IMR-90 (cell line): ENCODE measurements around the gene GABRG2. TPM values are rescaled to one million over a fixed set of nuclear protein-coding genes. Genes with fewer than 3 reads are reported as not detected.

Experiments used
- ATAC-seq: fragments of 200-7000 bp; cut with Tn5 transposase; 2 replicates; pipeline ENCODE4 v1.9.1; 2020; ENCODE audit warnings: low read depth, mild to moderate bottlenecking, moderate library complexity
- BruUV-seq: library from RNA; stranded (reverse); fragments of 400-500 nt; replicated peaks from 2 replicates; lab custom pipeline; 2021; lab: Mats Ljungman, UMichigan
- CTCF ChIA-PET: fragments of 300-600 bp; formaldehyde crosslinking; extraction: SDS; loops from one replicate; lab custom pipeline; 2021; ENCODE audit warnings: antibody characterized with exemption; lab: Yijun Ruan, JAX
- POLR2A ChIA-PET: fragments of 300-600 bp; sonication (Branson Sonifier 250); formaldehyde crosslinking; loops from one replicate; lab custom pipeline; 2022; ENCODE audit warnings: antibody characterized with exemption; ENCODE audit not compliant: unreplicated experiment; lab: Charles Lee
- DNase-seq: peaks from one replicate; pipeline ENCODE4 v3.0.0; 2013
- H2AFZ ChIP-seq: replicated peaks from 2 replicates; pipeline ENCODE3; 2013; ENCODE audit warnings: low read length, mild to moderate bottlenecking; ENCODE audit not compliant: poor library complexity
- H2AK5ac ChIP-seq: 2 replicates; pipeline ENCODE4 v1.6.1; 2013; ENCODE audit warnings: low read depth, low read length, inconsistent platforms
- H2AK9ac ChIP-seq: replicated peaks from 2 replicates; pipeline ENCODE3; 2013; ENCODE audit warnings: mild to moderate bottlenecking, low read depth, low read length, moderate library complexity; ENCODE audit not compliant: poor library complexity
- H2BK120ac ChIP-seq: 2 replicates; pipeline ENCODE4 v1.6.1; 2013; ENCODE audit warnings: low read depth, low read length, inconsistent platforms
- H2BK15ac ChIP-seq: 3 replicates; pipeline ENCODE4 v1.6.1; 2013; ENCODE audit warnings: low read depth, low read length, inconsistent platforms
- H2BK20ac ChIP-seq: 2 replicates; pipeline ENCODE4 v1.6.1; 2013; ENCODE audit warnings: low read depth, mild to moderate bottlenecking, inconsistent platforms, low read length, moderate library complexity
- H2BK5ac ChIP-seq: 2 replicates; pipeline ENCODE4 v1.6.1; 2013; ENCODE audit warnings: mild to moderate bottlenecking, low read depth, low read length, inconsistent platforms; ENCODE audit not compliant: poor library complexity, severe bottlenecking
- H3K14ac ChIP-seq: replicated peaks from 2 replicates; pipeline ENCODE4 v1.6.1; 2013; ENCODE audit warnings: low read depth, low read length, inconsistent platforms
- H3K18ac ChIP-seq: 2 replicates; pipeline ENCODE4 v1.6.1; 2013; ENCODE audit warnings: low read depth, low read length, control low read depth
- H3K23ac ChIP-seq: 2 replicates; pipeline ENCODE4 v1.6.1; 2013; ENCODE audit warnings: low read depth, low read length, inconsistent platforms
- H3K27ac ChIP-seq: 2 replicates; pipeline ENCODE4 v1.5.1; 2013; ENCODE audit warnings: mild to moderate bottlenecking, control low read depth, low read length; ENCODE audit not compliant: insufficient read depth
- H3K27me3 ChIP-seq: 2 replicates; pipeline ENCODE4 v1.6.1; 2013; ENCODE audit warnings: low read length; ENCODE audit not compliant: control insufficient read depth, insufficient read depth
- H3K36me3 ChIP-seq: 2 replicates; pipeline ENCODE4 v1.6.1; 2013; ENCODE audit warnings: low read length, mixed read lengths; ENCODE audit not compliant: control insufficient read depth, insufficient read depth
- H3K4ac ChIP-seq: 2 replicates; pipeline ENCODE4 v1.6.1; 2013; ENCODE audit warnings: low read depth, low read length, inconsistent platforms
- H3K4me1 ChIP-seq: 2 replicates; pipeline ENCODE4 v1.6.1; 2013; ENCODE audit warnings: low read length, mixed read lengths; ENCODE audit not compliant: control insufficient read depth, insufficient read depth
- H3K4me2 ChIP-seq: 2 replicates; pipeline ENCODE4 v1.6.1; 2013; ENCODE audit warnings: low read depth, mild to moderate bottlenecking, control low read depth, low read length, moderate library complexity
- H3K4me3 ChIP-seq: 2 replicates; pipeline ENCODE4 v1.5.1; 2013; ENCODE audit warnings: low read depth, mild to moderate bottlenecking, control low read depth, low read length, moderate library complexity; ENCODE audit not compliant: insufficient read depth
- H3K56ac ChIP-seq: 2 replicates; pipeline ENCODE4 v1.6.1; 2013; ENCODE audit warnings: low read length, inconsistent platforms; ENCODE audit not compliant: insufficient read depth; ENCODE audit errors: extremely low read depth
- H3K79me1 ChIP-seq, 2 experiments: 2 replicates each; pipeline ENCODE4 v1.6.1; 2013; ENCODE audit warnings: low read length in 2 of 2, inconsistent platforms in 1 of 2, low read depth in 1 of 2
- H3K9ac ChIP-seq: 2 replicates; pipeline ENCODE4 v1.6.1; 2013; ENCODE audit warnings: low read depth, low read length, control low read depth
- H3K9me1 ChIP-seq: 2 replicates; pipeline ENCODE4 v1.6.1; 2013; ENCODE audit warnings: low read length, inconsistent platforms; ENCODE audit not compliant: insufficient read depth
- H3K9me3 ChIP-seq: 2 replicates; pipeline ENCODE4 v1.6.1; 2013; ENCODE audit warnings: low read length; ENCODE audit not compliant: control insufficient read depth, insufficient read depth
- H4K20me1 ChIP-seq: 2 replicates; pipeline ENCODE4 v1.6.1; 2013; ENCODE audit warnings: low read length, inconsistent platforms; ENCODE audit not compliant: insufficient read depth
- H4K5ac ChIP-seq: 2 replicates; pipeline ENCODE4 v1.6.1; 2013; ENCODE audit warnings: mild to moderate bottlenecking, low read depth, low read length, control low read depth
- H4K8ac ChIP-seq, 2 experiments: 2 replicates each; pipeline ENCODE4 v1.6.1; 2013; ENCODE audit warnings: low read depth in 2 of 2, low read length in 2 of 2, control low read depth in 1 of 2, inconsistent platforms in 1 of 2
- H4K91ac ChIP-seq: 2 replicates; pipeline ENCODE4 v1.6.1; 2013; ENCODE audit warnings: low read depth, low read length, inconsistent platforms; ENCODE audit not compliant: insufficient read depth
- BHLHE40 ChIP-seq: fragments of 150-350 bp; IDR thresholded peaks from 2 replicates; pipeline ENCODE4 v1.6.1; 2016; ENCODE audit warnings: mild to moderate bottlenecking, low read depth, low read length
- MAFK ChIP-seq: IDR thresholded peaks from 2 replicates; pipeline ENCODE4 v1.6.1; 2012; ENCODE audit warnings: low read depth, low read length, improper control_type of control experiment
- MXI1 ChIP-seq: IDR thresholded peaks from 2 replicates; pipeline ENCODE4 v1.6.1; 2012; ENCODE audit warnings: low read depth, mild to moderate bottlenecking, low read length, moderate library complexity, borderline replicate concordance
- POLR2A ChIP-seq: IDR thresholded peaks from 2 replicates; pipeline ENCODE4 v1.6.1; 2012; ENCODE audit warnings: mild to moderate bottlenecking, low read depth, low read length
- RCOR1 ChIP-seq: IDR thresholded peaks from 2 replicates; pipeline ENCODE4 v1.6.1; 2012; ENCODE audit warnings: mild to moderate bottlenecking, low read length, improper control_type of control experiment; ENCODE audit not compliant: insufficient replicate concordance
- USF2 ChIP-seq: fragments of 150-350 bp; IDR thresholded peaks from 2 replicates; pipeline ENCODE4 v1.6.1; 2017; ENCODE audit warnings: mild to moderate bottlenecking, antibody characterized with exemption, low read length, low read depth
- WGBS, 2 experiments: methylation state at CpG; one replicate each; pipeline versions ENCODE4 v1.1.5 to v1.1.7; 2013; ENCODE audit warnings: missing lambda C conversion rate in 2 of 2; ENCODE audit not compliant: insufficient read length in 1 of 2; ENCODE audit errors: extremely low coverage in 2 of 2; 5-methylcytosine and 5-hydroxymethylcytosine counted together
- dilution Hi-C: fragments of 300-500 bp; cut with HindIII; formaldehyde crosslinking; loops from one replicate; pipeline ENCODE4 v1.14.3; 2018; ENCODE audit warnings: low sequenced_read_pairs; ENCODE audit not compliant: unreplicated experiment
- in situ Hi-C: fragments of 300-500 bp; cut with MboI; formaldehyde crosslinking; loops from 3 replicates; pipeline ENCODE4 v1.14.3; 2019; ENCODE audit warnings: low sequenced_read_pairs, inconsistent platforms, mixed read lengths
- intact Hi-C: fragments of 100-400 bp; cut with micrococcal nuclease; formaldehyde crosslinking; loops from 2 replicates; pipeline ENCODE4 v1.10.0; 2022
- polyA plus RNA-seq, 3 experiments: library from polyadenylated mRNA; depleted of rRNA; stranded (reverse); fragments of >200 nt; gene quantifications; 2 replicates each; pipeline ENCODE4 v1.2.3, GENCODE V29; 2012; ENCODE audit warnings: low replicate concordance in 1 of 3
- total RNA-seq: library from RNA; depleted of rRNA; stranded (reverse); fragments of >200 nt; gene quantifications from 2 replicates; pipeline ENCODE4 v1.2.3, GENCODE V29; 2012

GABRG2 gene
- total and polyA plus RNA-seq, 2 of the 4 experiments (the other 2 are of a cell fraction): not detected

- ATAC-seq: no peak
- Histone ChIP-seq H3K4me1 (no peaks in the 10 kb centered on the region), H4K20me1 (no peaks in the 10 kb centered on the region), H3K23ac (no peak overlapping the region), H3K18ac (no peak overlapping the region), H3K14ac (no peak overlapping the region), H2BK120ac (no peak overlapping the region), H3K27ac (no peak overlapping the region), H2BK5ac (no peak overlapping the region), H2BK20ac (no peak overlapping the region), H3K4me3 (no peak overlapping the region), H3K36me3 (no peaks in the 10 kb centered on the region), H4K5ac (no peak overlapping the region), H2AK5ac (no peak overlapping the region), H3K4me2 (no peak overlapping the region), H2AFZ (no peak overlapping the region), H3K9me3 (0 out of 2 replicates have a peak, but pooled peaks cover 2% of the 10 kb centered on the region), H3K27me3 (no peaks in the 10 kb centered on the region), H2AK9ac (no peak overlapping the region), H3K9me1 (no peaks in the 10 kb centered on the region), H2BK15ac (no peak overlapping the region), H3K4ac (no peak overlapping the region), H4K8ac (no peak overlapping the region), H3K9ac (no peak overlapping the region), H4K91ac (no peak overlapping the region), H3K56ac (no peak overlapping the region), H3K79me1 (no peaks in the 10 kb centered on the region)
- intact Hi-C loops (no loop called here), dilution Hi-C loops (no loop called here), in situ Hi-C loops (no loop called here)
- POLR2A ChIA-PET: no interaction called here
- TF ChIP-seq MXI1 (no peak), MAFK (no peak), POLR2A (no peak), RCOR1 (no peak), BHLHE40 (no peak), USF2 (no peak)
- no TSS peak for BruUV-seq
- CTCF ChIA-PET: no interaction called here
- no peak for DNase-seq
- WGBS, 2 experiments: no CpG with 5 or more reads among the region's 3 CpGs
These were observed 52.2 kb downstream of the GABRG2 start for GRCh38 chr5:162119801-162120200.
